GM21528 (cell line): ENCODE data around the gene EXOC4.

ENCODE experiments used
- ATAC-seq: cut with Tn5 transposase; IDR thresholded peaks from one replicate; pipeline ENCODE4 v1.9.1; 2021; ENCODE audit warnings: mild to moderate bottlenecking, moderate library complexity; ENCODE audit not compliant: unreplicated experiment, low FRiP score

Gene EXOC4

DNA sequence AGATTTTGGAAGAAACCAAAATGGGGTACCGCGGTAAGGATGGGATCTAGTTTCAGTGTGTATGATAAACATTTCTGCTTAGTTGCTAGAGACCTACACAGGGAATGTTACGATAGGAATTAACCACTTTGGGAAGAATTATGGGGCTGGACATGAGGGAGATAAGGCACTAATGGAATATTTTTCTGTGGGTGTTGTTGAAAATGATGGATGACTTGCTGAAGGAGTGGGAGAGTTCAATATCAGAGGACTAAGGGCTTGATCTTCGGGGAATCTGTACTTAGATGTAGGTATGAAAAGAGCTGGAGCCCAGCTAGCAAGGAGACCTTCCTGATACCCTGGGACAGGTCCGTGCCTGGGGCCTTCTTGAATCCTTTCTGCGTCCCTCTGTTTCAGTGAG lies 303.7 kb downstream of the EXOC4 start:
- ATAC-seq = no peak

DNA sequence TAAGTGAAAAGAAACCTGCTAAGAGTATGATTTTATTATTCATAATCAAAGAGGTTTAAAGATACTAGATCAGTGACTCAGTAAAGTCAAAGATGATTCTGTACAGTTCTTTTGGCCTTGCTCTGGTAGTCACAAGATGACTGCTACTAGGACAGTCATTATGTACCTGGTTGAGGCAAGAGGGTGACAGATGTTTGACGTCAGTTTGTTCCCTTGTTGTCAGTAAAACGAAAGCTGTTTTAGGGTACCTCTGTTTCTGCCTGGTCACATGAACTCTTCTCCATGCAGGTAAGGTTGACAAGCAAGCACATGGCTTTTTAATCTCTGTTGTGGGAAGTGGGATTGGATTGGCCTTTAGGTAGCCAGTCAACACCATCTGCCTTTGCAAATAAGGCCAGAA lies 308.0 kb downstream of the EXOC4 start:
- no peak for ATAC-seq

DNA sequence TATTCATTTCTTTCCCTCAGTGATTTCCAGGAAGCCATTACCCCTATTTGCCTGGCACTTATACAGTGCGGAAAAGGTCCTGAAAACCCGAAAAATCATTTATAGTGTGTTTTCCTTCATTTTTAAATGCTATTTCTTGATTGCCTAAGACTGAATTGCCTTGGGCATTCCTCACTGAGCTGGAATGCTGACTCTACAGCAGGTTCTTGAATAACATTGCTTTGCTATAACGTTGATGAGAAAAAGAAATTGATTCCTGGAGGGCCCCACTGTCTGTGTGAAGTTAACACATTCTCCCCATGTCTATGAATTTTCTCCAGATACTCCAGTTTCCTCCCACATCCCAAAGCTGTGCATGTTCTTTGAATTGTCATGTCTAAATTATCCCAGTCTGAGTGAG lies 308.5 kb downstream of the EXOC4 start:
- no peak for ATAC-seq

DNA sequence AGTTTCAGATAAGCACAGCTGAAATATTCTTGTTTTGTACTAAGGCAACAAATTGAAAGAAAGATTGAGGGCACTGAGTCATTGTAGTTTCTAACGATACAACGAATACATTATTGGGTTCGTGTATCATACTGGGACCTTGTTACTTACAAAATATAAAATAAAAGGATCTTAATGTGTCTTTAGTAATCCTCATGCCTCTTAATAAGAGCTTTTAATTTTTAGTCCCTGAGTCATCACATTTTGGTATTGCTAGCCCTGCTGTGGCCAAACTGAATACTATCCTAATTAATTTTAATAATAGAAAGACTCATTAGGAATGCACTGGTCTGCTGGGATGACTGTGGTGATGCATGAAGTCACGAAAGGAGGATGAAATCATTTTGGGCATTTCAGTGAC lies 309.7 kb downstream of the EXOC4 start:
- no peak for ATAC-seq

DNA sequence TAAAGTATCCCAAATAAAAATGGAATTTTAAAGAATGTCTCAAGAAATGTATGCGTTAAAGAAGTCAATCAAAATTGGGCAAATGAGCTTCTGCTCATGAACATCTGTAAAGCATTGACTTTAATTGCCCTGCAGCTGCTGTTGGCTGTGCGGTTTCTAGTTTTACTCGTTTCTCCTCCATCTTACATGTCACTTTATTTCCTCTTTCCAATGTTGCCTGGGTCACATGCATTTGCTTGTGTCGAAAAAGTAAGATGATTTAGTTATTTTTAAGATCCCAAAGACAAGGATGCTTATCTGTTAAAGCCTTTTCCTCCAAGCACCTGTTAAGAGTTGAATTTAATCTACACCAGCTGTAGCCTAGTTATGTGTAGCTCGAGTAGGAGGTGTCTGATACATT lies 310.4 kb downstream of the EXOC4 start:
- ATAC-seq = no peak

DNA sequence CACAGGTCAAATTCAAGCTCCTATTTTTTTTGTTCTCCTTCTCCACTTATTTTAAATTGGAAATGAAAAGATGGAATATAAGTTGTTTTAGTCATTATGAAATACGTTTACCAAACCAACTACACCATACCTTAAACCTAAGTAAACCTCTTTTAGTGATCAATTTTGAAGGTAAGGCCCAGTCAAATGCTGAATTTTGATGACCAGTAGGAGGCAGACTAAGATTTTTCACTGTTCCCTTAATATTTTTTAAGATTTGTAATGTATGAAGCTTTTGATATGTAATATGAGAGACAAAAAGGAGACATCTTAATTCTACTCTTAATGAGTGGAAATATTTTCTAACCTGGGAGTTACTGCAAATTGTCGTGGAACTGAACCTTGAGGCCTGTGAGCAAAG lies 311.6 kb downstream of the EXOC4 start:
- ATAC-seq = no peak

DNA sequence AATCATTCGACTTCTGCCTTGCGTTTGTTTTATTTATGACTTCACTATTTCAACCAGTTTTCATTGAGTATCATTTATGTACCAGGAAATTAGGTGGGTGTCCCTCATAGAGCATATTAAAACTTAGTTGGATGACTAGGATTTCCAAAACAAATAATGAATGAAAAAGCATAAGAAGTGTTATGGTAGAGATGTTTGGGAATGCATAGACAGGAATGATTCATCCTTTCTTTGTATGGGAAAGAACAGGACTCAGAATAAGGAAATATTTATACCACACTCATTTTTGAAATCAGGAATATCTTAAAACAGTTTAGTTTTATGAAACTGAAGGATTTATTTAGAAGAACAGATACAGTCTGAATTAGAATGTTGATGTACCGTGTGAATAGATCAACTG lies 315.7 kb downstream of the EXOC4 start:
- ATAC-seq = no peak

DNA sequence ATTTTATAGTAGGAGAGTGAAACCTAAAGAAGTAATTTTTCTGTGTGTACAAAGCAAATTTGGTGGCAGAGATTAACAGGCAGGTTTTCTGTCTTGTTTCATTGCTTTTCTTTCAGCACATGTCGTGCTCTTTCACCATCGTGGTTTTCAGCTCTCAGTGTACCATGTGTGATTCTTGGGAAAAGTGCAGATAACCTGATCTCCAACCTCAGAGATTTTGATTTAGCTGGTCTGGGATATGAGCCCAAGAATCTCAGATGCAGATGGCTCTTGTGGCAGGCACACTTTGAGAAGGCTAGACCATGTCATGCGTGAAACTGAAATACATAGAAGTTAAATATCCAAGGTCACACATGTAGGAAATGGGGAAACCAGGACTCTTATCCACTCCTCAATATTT lies 317.4 kb downstream of the EXOC4 start:
- ATAC-seq = no peak

DNA sequence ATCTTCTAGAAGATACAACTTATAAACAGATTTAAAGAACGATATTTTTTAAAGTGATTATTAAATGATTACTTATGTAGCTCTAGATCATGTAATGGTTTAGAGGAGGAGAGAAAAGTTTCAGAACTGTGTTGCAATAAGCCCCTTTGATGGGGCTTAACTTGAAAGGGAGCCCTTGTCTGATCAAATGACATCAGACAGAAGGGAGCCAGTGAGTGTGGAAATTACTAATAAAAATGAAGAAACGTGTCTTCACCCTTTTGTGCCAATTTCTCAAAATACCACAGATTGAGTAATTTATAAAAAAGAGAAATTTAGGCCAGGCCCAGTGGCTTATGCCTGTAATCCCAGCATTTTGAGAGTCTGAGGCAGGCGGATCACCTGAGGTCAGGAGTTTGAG lies 318.2 kb downstream of the EXOC4 start:
- no peak for ATAC-seq

DNA sequence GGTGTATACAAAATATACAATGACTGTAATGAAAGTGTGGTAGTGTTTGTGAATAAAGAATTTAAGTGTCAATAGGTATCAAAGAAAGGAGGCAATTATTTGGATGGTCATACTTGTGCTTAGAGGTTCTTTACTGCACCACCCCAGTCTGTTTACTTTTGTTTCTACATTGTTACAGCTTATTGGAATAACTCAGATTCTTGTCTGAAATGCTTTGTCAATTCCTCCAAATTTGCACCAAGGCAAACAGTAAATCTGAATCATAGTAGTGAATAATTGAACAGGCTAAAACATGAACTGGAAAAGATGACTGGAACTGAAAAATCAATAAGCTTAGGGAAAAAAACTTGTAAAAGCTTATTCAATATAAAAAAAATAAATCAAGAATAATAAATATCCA lies 319.2 kb downstream of the EXOC4 start:
- ATAC-seq = no peak

DNA sequence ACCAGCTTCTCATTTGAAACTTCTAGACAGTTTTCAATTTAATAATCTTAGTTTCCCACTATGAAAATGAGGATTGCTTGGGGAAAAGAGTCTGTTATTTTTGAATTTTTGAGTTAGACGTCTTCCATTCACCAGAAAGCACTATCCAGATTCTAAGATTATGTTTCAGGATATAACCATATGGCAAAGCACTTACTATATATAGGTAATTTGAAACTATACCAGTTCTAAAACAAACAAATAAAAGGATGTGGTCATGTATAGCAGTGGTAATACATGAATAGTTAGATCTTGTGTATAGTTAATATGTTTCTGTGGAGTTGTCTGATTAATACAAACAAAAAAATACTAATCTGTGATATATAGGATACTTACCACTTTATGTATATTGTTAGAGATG lies 320.0 kb downstream of the EXOC4 start:
- ATAC-seq = no peak

DNA sequence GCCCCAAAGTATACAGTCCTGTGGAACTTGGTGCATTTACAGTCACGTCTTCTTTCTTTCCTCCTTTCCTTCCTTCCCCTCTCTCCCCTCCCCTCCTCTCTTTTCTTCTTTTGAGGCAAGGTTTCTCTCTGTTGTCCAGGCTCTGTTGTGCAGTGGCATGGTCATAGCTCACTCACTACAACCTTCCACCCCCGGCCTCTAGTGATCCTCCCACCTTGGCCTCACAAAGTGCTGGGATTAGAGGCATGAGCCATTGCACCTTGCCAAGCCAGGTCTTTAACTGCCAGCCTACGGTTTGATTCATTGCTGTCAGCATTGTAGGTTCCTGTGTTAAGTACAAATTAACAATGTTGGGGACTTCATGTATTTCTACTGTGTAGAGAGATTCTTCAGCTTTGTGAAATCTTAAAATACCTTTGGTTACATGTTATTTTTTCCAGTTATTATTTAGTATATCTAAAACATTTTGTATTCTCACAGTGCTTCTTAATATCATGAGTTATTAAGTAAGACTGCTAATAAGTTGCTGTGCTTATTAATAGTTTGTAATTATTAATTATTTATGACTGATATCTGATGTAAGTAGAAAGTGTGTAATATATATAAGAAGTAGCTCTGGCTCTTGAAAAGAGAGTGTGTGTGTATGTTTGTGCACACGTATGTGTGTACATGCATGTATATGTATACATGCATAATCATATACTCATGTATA lies 320.8 kb downstream of the EXOC4 start:
- no peak for ATAC-seq

DNA sequence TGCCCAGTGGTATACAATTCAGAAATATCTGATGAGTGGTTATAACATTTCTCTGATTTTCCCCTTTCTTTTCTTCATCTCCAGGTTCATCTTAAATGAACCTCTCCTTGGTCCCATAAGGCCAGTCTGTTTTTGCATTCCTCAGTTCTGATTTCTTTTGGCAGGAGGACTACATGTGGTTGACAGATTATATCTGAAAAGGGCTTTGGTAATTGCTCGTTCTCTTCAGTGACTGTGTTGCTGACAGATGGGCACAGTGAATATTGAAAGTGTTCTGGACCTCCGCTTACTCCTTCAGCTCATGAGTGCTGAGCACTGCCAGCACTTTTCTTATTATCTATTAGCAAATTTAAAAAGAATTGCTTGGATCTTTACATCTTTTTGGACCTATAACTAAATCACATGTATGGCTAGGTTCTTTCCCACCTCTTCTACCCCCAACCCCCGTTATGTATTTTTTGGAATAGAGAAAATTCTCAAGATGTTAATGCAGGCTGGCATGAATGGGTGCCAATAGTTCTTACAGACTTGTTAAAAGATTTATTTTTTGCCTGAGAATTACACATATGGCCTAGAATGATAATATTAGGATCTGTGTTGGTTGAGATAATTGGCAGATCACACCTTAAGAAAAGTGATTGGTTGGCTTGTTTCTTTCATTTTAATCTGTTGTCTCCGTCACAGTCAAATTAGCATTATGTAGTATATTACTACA lies 323.0 kb downstream of the EXOC4 start:
- ATAC-seq = no peak

DNA sequence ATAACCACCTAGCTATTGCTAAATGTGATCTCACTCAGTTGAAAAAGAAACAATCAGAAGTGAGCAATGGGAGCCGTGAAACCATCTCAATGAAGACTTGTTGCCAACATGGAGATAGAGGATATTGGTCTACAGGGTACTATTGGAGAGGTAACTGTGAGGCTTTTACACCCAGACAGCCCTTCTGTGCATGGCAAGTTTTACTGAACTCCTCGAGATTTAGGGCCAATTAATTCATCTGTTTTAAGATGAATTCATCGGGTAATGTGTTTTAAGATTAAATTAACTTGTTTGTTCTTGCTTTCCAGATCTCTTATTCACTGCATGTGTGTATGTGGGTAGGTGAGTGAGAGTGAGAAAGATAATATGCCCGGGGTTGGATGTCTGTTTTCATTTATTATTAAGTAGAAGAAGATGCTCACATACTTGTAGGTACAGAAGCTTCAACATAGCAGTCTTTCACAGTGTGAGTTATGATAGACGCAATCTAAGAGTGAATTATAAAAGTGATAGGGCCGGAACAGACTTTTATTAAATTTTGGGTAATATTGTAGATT lies 323.8 kb downstream of the EXOC4 start:
- ATAC-seq = no peak

DNA sequence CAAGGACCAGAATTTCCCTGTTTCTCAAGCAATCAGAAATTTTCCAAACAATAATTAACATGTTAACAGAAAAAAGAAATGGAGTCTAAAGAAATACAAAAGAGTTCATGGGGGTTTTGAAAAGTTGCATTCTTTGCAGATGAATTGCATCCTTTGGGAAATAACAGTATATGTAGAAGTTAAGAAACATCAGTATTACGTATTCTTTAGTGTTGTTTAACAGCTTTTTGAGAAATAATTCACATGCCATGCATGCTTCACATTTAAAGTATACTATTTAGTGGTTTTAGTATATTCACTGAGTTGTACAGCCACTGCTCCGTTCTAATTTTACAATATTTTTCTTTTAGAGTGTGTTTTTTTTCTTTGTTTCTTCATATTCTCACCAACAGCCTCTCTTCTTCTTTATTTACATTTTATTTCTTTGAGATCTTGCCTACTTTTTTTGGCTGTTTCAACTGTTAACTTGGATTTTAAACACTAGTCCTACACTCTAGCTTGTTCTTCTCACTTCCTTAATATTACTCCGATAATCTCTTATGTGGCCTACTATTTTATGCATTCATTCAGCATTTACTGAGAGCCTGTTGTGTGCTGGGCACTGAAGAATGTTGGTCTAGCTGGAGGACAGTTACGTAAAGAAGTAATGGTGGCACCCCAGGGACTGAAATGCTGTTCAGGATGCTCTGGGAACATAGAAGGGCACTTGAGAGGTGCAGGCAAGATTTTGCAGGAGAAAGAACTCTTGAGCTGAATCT lies 330.1 kb downstream of the EXOC4 start:
- ATAC-seq = no peak

DNA sequence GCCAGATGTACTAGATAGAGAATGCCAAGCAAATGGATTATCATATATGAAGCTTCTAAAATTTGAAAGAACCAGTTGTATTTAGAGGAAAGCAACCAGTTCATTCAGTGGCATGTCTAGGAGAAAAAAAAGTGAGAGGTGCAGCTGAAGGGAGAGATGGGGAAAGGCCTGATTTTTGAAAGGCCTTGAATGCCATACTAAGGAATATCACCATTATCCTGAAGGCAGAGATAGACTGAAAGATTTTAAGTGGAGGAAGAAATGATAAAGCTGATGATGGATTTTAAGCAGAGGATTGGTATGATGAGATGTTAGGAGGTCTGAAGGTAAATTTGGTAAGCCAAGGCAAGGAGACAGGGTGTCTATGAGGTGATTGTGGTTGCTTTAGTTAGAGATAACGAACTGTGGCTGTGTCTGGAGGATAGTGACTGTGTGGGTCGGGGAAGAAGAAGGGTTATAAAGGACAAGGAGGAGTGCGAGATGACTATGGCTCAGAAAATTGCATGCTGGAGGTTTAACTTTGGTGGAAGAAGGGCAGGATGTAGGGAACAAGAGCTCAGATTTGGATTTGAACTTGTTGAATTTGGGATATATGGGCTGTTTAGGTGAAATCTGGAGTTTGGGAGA lies 330.8 kb downstream of the EXOC4 start:
- no peak for ATAC-seq

DNA sequence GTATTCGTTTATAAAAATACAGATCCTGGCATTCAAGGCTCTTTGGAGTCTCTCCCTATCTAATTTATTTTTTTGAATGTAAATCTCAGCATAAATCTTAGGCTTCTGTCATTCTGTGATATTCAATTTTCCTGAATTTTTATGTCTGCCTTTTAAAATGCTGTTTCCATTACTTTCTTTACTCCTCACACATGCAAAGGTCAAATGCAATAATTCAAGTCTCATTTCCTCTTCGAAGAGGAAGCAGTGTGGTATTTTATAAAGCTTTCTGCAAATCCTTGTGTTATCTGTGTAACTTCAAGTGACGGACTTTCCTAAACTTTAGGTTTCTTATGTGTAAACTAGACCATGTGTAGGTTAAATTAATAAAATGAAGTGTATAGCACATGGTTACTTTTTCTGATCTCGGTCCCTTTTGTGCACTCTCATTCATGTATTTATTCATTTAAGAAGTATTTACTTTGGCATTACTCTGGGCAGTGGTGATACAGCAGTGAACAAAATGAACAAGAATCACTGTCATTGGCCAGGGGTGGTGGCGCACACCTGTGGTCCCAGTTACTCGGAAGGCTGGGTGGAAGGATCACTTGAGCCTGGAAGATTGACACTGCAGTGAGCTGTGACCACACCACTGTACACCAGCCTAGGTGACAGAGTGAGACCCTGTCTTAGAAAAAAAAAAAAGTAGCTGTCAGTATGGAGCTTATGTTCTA lies 332.2 kb downstream of the EXOC4 start:
- ATAC-seq = no peak

DNA sequence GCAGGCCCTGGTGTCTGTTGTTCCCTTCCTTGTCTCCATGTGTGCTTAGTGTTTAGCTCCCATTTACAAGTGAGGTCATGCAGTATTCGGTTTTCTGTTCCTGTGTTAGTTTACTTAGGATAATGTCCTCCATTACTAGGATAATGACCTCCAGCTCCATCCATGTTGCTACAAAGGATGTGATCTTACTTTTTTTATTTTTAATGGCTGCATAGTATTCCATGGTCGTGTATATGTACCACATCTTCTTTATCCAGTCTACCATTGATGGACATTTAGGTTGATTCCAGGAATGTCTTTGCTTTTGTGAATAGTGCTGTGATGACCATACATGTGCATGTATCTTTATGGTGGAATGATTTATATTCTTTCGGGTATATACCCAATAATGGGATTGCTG lies 333.4 kb downstream of the EXOC4 start:
- no peak for ATAC-seq

DNA sequence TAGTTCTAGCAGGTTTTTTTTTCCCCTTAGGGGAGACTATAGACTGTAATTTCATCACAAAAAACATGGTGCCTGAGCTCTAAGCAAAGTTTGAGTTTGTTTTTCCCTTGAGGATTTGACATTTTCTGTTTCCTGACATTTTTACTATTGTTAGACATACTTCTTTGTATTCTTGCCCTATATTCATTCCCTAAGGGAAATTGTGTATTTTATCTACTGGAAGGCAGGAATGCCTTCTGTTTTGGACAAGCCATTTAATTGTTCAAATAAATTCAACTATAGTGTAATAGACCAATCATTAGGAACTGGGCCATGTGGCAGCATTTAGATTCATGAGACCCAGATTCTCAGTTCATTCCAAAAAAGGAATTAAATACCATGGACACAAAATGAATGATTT lies 335.0 kb downstream of the EXOC4 start:
- ATAC-seq = no peak

DNA sequence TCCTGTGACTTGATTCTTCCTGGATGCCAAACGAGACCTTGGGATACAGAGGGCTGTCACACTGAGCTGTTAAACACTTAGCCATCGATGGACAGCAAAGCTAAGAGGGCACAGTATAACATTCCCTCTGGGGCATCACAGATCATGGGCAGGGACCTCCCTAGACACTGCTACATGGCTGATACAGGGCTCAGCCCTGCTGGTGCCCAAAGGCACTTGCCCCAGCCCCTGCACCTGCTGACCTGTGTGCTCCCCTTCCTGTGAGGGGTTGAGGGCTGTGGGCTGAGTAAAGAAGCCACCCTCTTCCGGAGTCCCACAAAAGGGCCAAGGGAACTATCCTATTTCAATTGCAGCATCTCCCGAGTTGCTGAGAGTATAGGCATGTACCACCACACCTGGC lies 337.9 kb downstream of the EXOC4 start:
- no peak for ATAC-seq
